Mesendoderm (in vitro differentiated cells): ENCODE measurements around the gene KAT14.
"Not testable (repeated sequence)": the region's sequence is repeated elsewhere in the genome, so short reads cannot be mapped to it uniquely, and the experiment has no call there.

ENCODE experiments used
- DNase-seq: peaks from one replicate; pipeline ENCODE4 v3.0.0; 2013
- H2AK5ac ChIP-seq: 2 replicates; pipeline ENCODE4 v1.6.1; 2013; ENCODE audit warnings: low read length, inconsistent platforms
- H2BK120ac ChIP-seq: 2 replicates; pipeline ENCODE4 v1.6.1; 2013; ENCODE audit warnings: low read depth, mild to moderate bottlenecking, low read length, moderate library complexity, mixed read lengths
- H2BK15ac ChIP-seq: replicated peaks from 2 replicates; pipeline ENCODE4 v1.6.1; 2013; ENCODE audit warnings: low read depth, mild to moderate bottlenecking, moderate library complexity
- H2BK5ac ChIP-seq: 2 replicates; pipeline ENCODE4 v1.6.1; 2013; ENCODE audit warnings: low read length, inconsistent platforms
- H3K18ac ChIP-seq: 2 replicates; pipeline ENCODE4 v1.6.1; 2013; ENCODE audit warnings: mild to moderate bottlenecking, low read length, mixed read lengths
- H3K23ac ChIP-seq: one replicate; pipeline ENCODE4 v1.6.1; 2013; ENCODE audit warnings: low read length
- H3K27ac ChIP-seq: 2 replicates; pipeline ENCODE4 v1.5.1; 2013; ENCODE audit warnings: low read depth, mild to moderate bottlenecking, inconsistent platforms, low read length, moderate library complexity
- H3K27me3 ChIP-seq: 2 replicates; pipeline ENCODE4 v1.6.1; 2013; ENCODE audit warnings: low read length, control low read depth, mild to moderate bottlenecking, inconsistent platforms; ENCODE audit not compliant: insufficient read depth, poor library complexity
- H3K36me3 ChIP-seq: 2 replicates; pipeline ENCODE4 v1.6.1; 2013; ENCODE audit warnings: low read length, inconsistent platforms; ENCODE audit not compliant: control insufficient read depth, insufficient read depth
- H3K4ac ChIP-seq: one replicate; pipeline ENCODE4 v1.6.1; 2013; ENCODE audit warnings: low read depth, mild to moderate bottlenecking, low read length, moderate library complexity
- H3K4me1 ChIP-seq: 2 replicates; pipeline ENCODE4 v1.6.1; 2013; ENCODE audit warnings: low read depth, low read length, inconsistent platforms; ENCODE audit not compliant: control insufficient read depth
- H3K4me2 ChIP-seq: 2 replicates; pipeline ENCODE4 v1.6.1; 2013; ENCODE audit warnings: low read length
- H3K4me3 ChIP-seq: 2 replicates; pipeline ENCODE4 v1.5.1; 2013; ENCODE audit warnings: mild to moderate bottlenecking, low read length
- H3K56ac ChIP-seq: one replicate; pipeline ENCODE4 v1.6.1; 2013; ENCODE audit warnings: low read length
- H3K79me1 ChIP-seq: 2 replicates; pipeline ENCODE4 v1.6.1; 2013; ENCODE audit warnings: low read length, inconsistent platforms
- H3K79me2 ChIP-seq: 2 replicates; pipeline ENCODE4 v1.6.1; 2013; ENCODE audit warnings: mild to moderate bottlenecking, low read length; ENCODE audit not compliant: control insufficient read depth, insufficient read depth
- H3K9ac ChIP-seq: 2 replicates; pipeline ENCODE4 v1.6.1; 2013; ENCODE audit warnings: low read length, inconsistent platforms
- H4K5ac ChIP-seq: one replicate; pipeline ENCODE4 v1.6.1; 2013; ENCODE audit warnings: low read length
- H4K8ac ChIP-seq: one replicate; pipeline ENCODE4 v1.6.1; 2013; ENCODE audit warnings: low read depth, mild to moderate bottlenecking, control low read depth, low read length, moderate library complexity
- WGBS: extraction: QIAGEN DNeasy Blood & Tissue Kit; methylation state at CpG from one replicate; pipeline ENCODE4 v1.1.7; 2013; ENCODE audit warnings: low lambda C conversion rate, missing lambda C conversion rate; ENCODE audit not compliant: insufficient coverage; ENCODE audit errors: extremely low coverage; 5-methylcytosine and 5-hydroxymethylcytosine counted together

KAT14 gene

DNA sequence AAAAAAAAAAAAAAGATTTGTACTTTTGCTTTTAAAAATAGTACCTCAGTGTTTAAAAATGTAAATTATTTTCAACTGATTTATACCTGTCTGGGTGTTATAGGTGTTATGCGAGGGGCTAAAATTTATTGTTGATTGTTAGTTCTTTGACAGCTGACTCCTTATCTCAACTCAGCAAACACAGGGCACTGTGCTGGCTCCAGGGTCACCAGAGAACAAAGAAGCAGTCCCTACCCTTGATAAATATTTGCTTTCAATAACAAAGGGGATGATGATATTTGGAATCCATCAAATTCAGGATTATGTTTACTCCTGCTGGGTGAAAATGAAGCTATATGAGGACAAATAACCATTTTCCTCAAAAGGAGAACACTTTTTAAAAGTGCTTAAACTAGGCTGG is 34.2 kb upstream of the KAT14 start:
- Histone ChIP-seq H3K4me2 (no peak overlapping the region), H3K56ac (no peak overlapping the region), H3K4me1 (no peaks in the 10 kb centered on the region), H2BK15ac (no peak overlapping the region), H2BK120ac (no peak overlapping the region), H2AK5ac (no peak overlapping the region), H3K18ac (no peak overlapping the region), H2BK5ac (no peak overlapping the region), H3K27me3 (no peaks in the 10 kb centered on the region), H4K8ac (no peak overlapping the region), H3K79me1 (no peaks in the 10 kb centered on the region), H4K5ac (no peak overlapping the region), H3K27ac (no peak overlapping the region), H3K4ac (no peak overlapping the region), H3K36me3 (no peaks in the 10 kb centered on the region), H3K4me3 (no peak overlapping the region), H3K23ac (no peak overlapping the region), H3K79me2 (no peaks in the 10 kb centered on the region), H3K9ac (no peak overlapping the region)
- WGBS, result no CpG with 5 or more reads among the region's 1 CpG
- DNase-seq, result peak; percentile 66

- H3K27me3 ChIP-seq, result no peaks in the 10 kb centered on the region
- no peak overlapping the region for H3K9ac ChIP-seq
- H2BK120ac ChIP-seq, result no peak overlapping the region
- H3K27ac ChIP-seq, result no peak overlapping the region
- H3K4me3 ChIP-seq, result no peak overlapping the region
- no peak overlapping the region for H3K23ac ChIP-seq
- H3K4ac ChIP-seq, result no peak overlapping the region
- H3K4me1 ChIP-seq, result no peaks in the 10 kb centered on the region
- H3K56ac ChIP-seq, result no peak overlapping the region
- H3K79me1 ChIP-seq, result no peaks in the 10 kb centered on the region
- H2BK5ac ChIP-seq, result no peak overlapping the region
- H3K18ac ChIP-seq, result no peak overlapping the region
- no peak overlapping the region for H4K5ac ChIP-seq
- no peak overlapping the region for H3K4me2 ChIP-seq
- no peak for DNase-seq
- no peak overlapping the region for H2BK15ac ChIP-seq
- no peak overlapping the region for H4K8ac ChIP-seq
- H3K79me2 ChIP-seq, result no peaks in the 10 kb centered on the region
- H3K36me3 ChIP-seq, result no peaks in the 10 kb centered on the region
- no CpG with 5 or more reads among the region's 2 CpGs for WGBS
- no peak overlapping the region for H2AK5ac ChIP-seq
Measured at GRCh38 chr20:18108326-18108725, 29.3 kb upstream of the KAT14 start.

- H3K27ac ChIP-seq, H3K79me2 ChIP-seq, H3K23ac ChIP-seq, H4K8ac ChIP-seq, H3K4me3 ChIP-seq, H2BK15ac ChIP-seq, H3K18ac ChIP-seq, H2AK5ac ChIP-seq, H2BK5ac ChIP-seq, H3K4ac ChIP-seq, H3K79me1 ChIP-seq, DNase-seq, H3K36me3 ChIP-seq, H3K27me3 ChIP-seq, H3K4me1 ChIP-seq, H3K4me2 ChIP-seq, H3K9ac ChIP-seq, H2BK120ac ChIP-seq, H4K5ac ChIP-seq, H3K56ac ChIP-seq: not testable (repeated sequence)
- no CpG with 5 or more reads among the region's 1 CpG for WGBS
Measured at GRCh38 chr20:18128574-18128973, 9.1 kb upstream of the KAT14 start.

DNA sequence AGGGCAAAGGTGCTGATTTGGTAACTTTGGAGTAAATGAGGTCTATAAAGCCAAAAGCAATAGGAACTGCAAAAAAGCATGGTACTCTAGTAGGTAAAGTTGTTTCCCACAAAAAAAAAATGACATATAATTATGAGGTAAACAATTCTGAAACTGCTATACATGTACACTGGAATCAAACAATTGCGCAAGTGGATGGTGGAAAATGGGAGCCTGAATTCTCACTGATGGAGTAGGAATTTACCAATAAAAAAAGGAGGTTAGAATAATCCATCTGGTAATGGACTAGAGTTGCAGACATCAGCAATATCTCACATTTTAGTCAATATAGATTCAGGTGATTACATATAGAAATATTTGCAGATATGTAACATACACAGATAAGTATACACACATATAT is 5.0 kb upstream of the KAT14 start:
- no peak overlapping the region for H4K8ac ChIP-seq
- H3K36me3 ChIP-seq, result no peaks in the 10 kb centered on the region
- H3K4ac ChIP-seq, result no peak overlapping the region
- no peak for DNase-seq
- no peak overlapping the region for H3K27ac ChIP-seq
- H2BK15ac ChIP-seq, result no peak overlapping the region
- H3K4me2 ChIP-seq, result no peak overlapping the region
- no peaks in the 10 kb centered on the region for H3K79me2 ChIP-seq
- H2AK5ac ChIP-seq, result no peak overlapping the region
- no peak overlapping the region for H4K5ac ChIP-seq
- no peaks in the 10 kb centered on the region for H3K79me1 ChIP-seq
- no peak overlapping the region for H2BK5ac ChIP-seq
- H3K56ac ChIP-seq, result no peak overlapping the region
- H3K4me1 ChIP-seq, result no peaks in the 10 kb centered on the region
- H3K23ac ChIP-seq, result no peak overlapping the region
- H3K9ac ChIP-seq, result no peak overlapping the region
- no CpG with 5 or more reads among the region's 1 CpG for WGBS
- no peak overlapping the region for H3K18ac ChIP-seq
- no peak overlapping the region for H3K4me3 ChIP-seq
- H3K27me3 ChIP-seq, result peaks cover 1% of the 10 kb centered on the region
- no peak overlapping the region for H2BK120ac ChIP-seq

DNA sequence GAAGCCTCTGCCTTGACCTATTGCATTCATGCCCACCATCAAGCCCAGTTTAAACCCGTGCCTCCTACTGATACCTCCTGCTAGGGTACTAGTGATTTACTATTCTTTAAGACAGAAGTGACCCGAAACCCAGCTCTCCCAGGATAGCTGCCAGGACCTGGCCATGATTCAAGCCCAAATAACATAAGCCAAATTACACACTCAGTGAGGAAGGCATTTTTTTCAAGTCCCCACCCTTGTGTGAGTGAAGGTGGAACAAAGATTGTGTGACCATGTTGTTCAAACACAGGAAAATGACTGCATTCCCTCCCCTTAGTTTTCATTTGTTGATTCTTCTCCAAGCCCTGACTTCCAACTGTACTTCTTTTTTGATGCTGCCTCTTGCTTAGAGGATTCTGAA is 3.7 kb upstream of the KAT14 start:
- Histone ChIP-seq H2BK5ac (no peak overlapping the region), H3K4me3 (no peak overlapping the region), H3K27ac (no peak overlapping the region), H2BK120ac (no peak overlapping the region), H2AK5ac (no peak overlapping the region), H3K36me3 (no peaks in the 10 kb centered on the region), H3K23ac (no peak overlapping the region), H3K79me2 (peaks cover 10% of the 10 kb centered on the region), H3K4ac (no peak overlapping the region), H3K79me1 (peaks cover 4% of the 10 kb centered on the region), H3K27me3 (peaks cover 1% of the 10 kb centered on the region), H3K9ac (no peak overlapping the region), H4K8ac (no peak overlapping the region), H4K5ac (no peak overlapping the region), H3K4me2 (no peak overlapping the region), H3K18ac (no peak overlapping the region), H2BK15ac (no peak overlapping the region), H3K56ac (peak overlapping the region; percentile 22), H3K4me1 (peaks cover 4% of the 10 kb centered on the region)
- DNase-seq, result no peak
- no CpG with 5 or more reads among the region's 2 CpGs for WGBS

GRCh38 chr20:18138266-18138582 is 561 bp downstream of the KAT14 start:
- whole genome bisulfite sequencing, result no CpG with 5 or more reads among the region's 15 CpGs
- Histone ChIP-seq H3K36me3 (peaks cover 3% of the 10 kb centered on the region), H3K4me1 (peaks cover 7% of the 10 kb centered on the region), H4K5ac (no peak overlapping the region), H3K27me3 (no peaks in the 10 kb centered on the region), H2BK120ac (peak overlapping the region; percentile 32), H2AK5ac (no peak overlapping the region), H3K18ac (peak overlapping the region; percentile 95), H3K79me1 (peaks cover 15% of the 10 kb centered on the region), H3K4me3 (peak overlapping the region; percentile 94), H3K4ac (peak overlapping the region; percentile 92), H3K4me2 (peak overlapping the region; percentile 89), H2BK5ac (peak overlapping the region; percentile 25), H4K8ac (peak overlapping the region; percentile 60), H3K56ac (peak overlapping the region; percentile 96), H3K9ac (peak overlapping the region; percentile 95), H3K79me2 (peaks cover 23% of the 10 kb centered on the region), H2BK15ac (no peak overlapping the region), H3K27ac (peak overlapping the region; percentile 94), H3K23ac (peak overlapping the region; percentile 3)
- no peak for DNase-seq
